ENCODE measurements around the gene PAN3.

The PAN3 gene

DNA sequence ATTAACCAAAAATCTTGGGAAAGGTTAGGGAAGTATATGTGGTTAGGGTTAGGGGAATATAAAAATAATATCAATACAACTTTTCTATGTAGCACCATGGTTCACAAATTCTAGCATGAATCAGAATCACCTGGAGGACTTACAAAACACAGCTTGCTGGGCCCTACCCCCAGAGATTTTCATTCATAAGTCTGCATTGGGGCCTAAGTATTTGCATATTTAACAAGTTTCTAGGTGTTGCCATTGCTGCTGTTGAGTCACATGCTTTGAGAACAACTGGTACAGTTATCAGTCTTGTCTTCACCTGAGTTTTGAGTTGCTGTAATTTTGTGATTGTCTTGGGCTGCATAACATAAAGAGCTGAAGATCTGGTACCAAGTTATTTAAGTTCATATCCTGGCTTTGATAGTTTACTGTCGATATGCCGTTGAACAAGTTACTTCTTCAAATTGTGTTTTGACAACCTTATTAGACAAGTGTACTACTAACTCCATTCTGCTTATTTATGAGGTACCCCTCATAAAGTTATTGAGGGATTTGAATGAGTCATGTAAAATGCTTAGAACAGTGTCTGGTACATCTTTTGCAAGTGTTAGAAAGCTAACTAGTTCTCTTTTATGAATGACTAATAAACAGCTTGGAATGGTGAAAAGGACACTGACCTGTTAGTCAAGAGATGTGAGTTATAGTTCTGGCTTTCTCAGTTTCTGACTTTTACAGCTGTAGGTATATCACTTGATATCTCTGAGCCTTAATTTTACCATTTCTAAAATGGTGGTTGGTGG lies 132.9 kb downstream of the PAN3 start:
- TF ChIP-seq, protein P1, sequence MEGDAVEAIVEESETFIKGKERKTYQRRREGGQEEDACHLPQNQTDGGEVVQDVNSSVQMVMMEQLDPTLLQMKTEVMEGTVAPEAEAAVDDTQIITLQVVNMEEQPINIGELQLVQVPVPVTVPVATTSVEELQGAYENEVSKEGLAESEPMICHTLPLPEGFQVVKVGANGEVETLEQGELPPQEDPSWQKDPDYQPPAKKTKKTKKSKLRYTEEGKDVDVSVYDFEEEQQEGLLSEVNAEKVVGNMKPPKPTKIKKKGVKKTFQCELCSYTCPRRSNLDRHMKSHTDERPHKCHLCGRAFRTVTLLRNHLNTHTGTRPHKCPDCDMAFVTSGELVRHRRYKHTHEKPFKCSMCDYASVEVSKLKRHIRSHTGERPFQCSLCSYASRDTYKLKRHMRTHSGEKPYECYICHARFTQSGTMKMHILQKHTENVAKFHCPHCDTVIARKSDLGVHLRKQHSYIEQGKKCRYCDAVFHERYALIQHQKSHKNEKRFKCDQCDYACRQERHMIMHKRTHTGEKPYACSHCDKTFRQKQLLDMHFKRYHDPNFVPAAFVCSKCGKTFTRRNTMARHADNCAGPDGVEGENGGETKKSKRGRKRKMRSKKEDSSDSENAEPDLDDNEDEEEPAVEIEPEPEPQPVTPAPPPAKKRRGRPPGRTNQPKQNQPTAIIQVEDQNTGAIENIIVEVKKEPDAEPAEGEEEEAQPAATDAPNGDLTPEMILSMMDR (IDR thresholded peaks at IDR 0.05; ENCODE audit: borderline replicate concordance, control extremely low read depth, extremely low read depth, insufficient read depth, missing control alignments), result no peak
- in situ Hi-C loops (cut with MboI; ENCODE audit: low sequenced_read_pairs, unreplicated experiment), result no loop called here

DNA sequence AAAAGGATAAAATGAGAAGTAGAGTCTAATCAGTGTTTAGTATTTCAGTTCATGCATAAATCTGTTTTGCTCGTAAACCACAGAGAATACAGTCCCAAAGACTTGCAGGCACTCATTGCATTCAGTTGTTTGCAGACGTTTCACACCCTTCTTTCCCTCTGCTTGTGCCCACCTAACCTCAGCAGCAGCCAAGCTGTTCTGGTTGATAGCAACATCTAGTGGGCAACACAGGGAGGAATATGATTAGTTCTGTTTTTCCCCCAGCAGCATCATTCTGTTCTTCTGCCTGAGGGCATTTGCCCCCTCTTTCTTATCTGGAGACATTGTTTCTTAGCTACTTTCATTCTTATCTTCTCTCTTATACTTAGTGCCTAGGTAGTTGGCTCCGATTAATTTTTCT lies 135.6 kb downstream of the PAN3 start:
- in situ Hi-C loops (cut with MboI; ENCODE audit: low sequenced_read_pairs, unreplicated experiment), result no loop called here
- TF ChIP-seq, protein P1 (IDR thresholded peaks at IDR 0.05; ENCODE audit: borderline replicate concordance, control extremely low read depth, extremely low read depth, insufficient read depth, missing control alignments), result no peak
- no peak for DNase-seq (ENCODE audit: low spot score)

More for the DNA sequence above, 132.9 kb downstream of the PAN3 start:
- no peak for DNase-seq (ENCODE audit: low spot score)

DNA sequence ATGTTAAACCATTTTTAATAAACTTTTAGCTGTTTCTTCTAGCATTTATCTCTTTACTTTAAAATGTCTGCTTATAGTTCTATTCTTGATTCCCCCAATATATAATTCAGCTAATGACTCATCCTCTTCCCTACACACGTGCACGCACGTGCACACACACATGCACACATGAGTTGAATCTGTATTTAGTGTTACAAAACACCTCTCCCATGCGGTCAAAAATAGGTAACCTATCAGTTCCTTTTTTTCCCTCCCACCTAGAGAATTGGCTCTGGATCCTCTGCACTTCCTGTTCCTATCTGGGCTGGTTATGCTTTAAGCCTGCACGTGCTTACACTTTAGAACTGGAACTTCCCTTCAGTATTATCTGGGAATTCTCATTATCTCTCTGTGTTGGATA lies 144.1 kb downstream of the PAN3 start:
- DNase-seq (ENCODE audit: low spot score), result no peak
- in situ Hi-C loops (cut with MboI; ENCODE audit: low sequenced_read_pairs, unreplicated experiment), result no loop called here
- TF ChIP-seq, protein P1 (IDR thresholded peaks at IDR 0.05; ENCODE audit: borderline replicate concordance, control extremely low read depth, extremely low read depth, insufficient read depth, missing control alignments), result no peak

DNA sequence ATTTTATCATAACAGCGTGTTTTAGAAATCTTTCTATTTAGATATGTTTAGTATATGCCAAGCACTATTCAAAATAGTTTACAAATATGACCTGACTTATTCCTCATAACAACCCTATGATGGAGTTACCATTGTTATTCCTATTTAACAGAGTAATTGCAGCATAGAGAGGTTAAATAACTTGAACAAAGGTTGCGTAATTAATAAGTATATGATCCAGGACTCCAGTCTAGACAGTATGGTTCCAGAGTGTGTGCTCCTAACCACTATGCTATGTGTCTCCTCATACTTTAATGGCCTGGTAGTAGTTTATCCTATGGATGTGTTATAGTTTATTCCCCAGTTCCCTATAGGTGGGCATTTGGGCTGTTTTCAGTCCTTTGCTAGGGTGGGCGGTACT lies 145.3 kb downstream of the PAN3 start:
- in situ Hi-C loops (cut with MboI; ENCODE audit: low sequenced_read_pairs, unreplicated experiment), result no loop called here
- TF ChIP-seq, protein P1 (IDR thresholded peaks at IDR 0.05; ENCODE audit: borderline replicate concordance, control extremely low read depth, extremely low read depth, insufficient read depth, missing control alignments), result no peak
- DNase-seq (ENCODE audit: low spot score), result no peak

DNA sequence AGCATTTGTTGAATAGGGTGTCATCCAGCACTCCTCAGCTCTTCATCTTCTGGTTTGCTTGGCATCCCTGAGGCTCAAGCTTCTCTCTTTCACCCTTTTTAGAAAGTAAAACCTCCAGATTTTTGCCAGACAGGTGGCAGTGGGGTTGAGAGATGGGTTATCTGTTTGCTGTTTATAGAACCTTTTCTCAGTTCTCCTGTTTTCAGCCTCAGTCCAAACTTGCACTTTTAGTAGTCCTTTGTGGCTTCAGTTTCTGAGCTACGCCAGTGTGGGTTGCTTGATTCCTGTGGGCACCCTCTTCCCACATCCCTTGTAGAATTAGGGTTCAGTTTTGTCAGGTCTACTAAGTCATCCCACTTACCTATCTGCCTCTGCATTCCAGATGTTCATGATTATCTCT lies 147.9 kb downstream of the PAN3 start:
- DNase-seq (ENCODE audit: low spot score), result no peak
- TF ChIP-seq, protein P1 (IDR thresholded peaks at IDR 0.05; ENCODE audit: borderline replicate concordance, control extremely low read depth, extremely low read depth, insufficient read depth, missing control alignments), result no peak

DNA sequence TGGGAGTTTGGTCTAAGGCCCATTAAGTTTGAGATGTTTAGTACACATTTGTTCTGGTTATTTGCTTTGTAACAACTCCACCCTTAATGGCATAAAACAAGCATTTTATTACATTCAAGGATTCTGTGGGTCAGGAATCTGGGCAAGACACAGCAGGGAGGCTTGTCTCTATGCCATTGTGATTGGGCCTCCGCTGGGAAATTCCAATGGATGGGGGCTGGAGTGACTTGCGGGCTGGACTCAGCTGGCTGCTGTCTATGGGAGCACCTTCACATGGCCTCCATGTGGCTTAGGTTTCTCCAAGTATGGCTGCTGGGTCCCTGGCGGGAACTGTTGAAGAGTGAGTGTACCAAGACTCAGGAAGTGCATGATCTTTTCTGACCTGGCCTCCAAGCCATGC lies 159.0 kb downstream of the PAN3 start:
- in situ Hi-C loops (cut with MboI; ENCODE audit: low sequenced_read_pairs, unreplicated experiment), result no loop called here
- no peak for DNase-seq (ENCODE audit: low spot score)
- TF ChIP-seq, protein P1 (IDR thresholded peaks at IDR 0.05; ENCODE audit: borderline replicate concordance, control extremely low read depth, extremely low read depth, insufficient read depth, missing control alignments), result no peak

More for the DNA sequence above, 147.9 kb downstream of the PAN3 start:
- in situ Hi-C loops (cut with MboI; ENCODE audit: low sequenced_read_pairs, unreplicated experiment), result no loop called here

Measured in GM13976 (cell line).